Inferior parietal cortex (tissue), 1 donor: ENCODE data around the gene ESR1.

Experiments
- DNase-seq: peaks from one replicate; pipeline ENCODE4 v3.0.0-alpha.2; 2016; ENCODE audit errors: extremely low spot score

The ESR1 gene

GRCh38 chr6:151807513-151808370, at the start of gene ESR1:
ESR1 (plus strand) TSS chr6:151807682; CDS start chr6:151807913, 231 bp downstream.
- no peak for DNase-seq

GRCh38 chr6:151760486-151760885, 47.0 kb upstream of the ESR1 start:
- DNase-seq: no peak

- DNase-seq: no peak
Measured at GRCh38 chr6:151761851-151762250, 45.6 kb upstream of the ESR1 start.

GRCh38 chr6:151762817-151763216, 44.7 kb upstream of the ESR1 start:
- no peak for DNase-seq

GRCh38 chr6:151763303-151763702, 44.2 kb upstream of the ESR1 start:
- DNase-seq: no peak

- peak; percentile 64 for DNase-seq
Measured at GRCh38 chr6:151763938-151764680, 43.4 kb upstream of the ESR1 start.

- peak; percentile 84 for DNase-seq
Measured at GRCh38 chr6:151765444-151765886, 42.0 kb upstream of the ESR1 start.

- no peak for DNase-seq
Measured at GRCh38 chr6:151772446-151772845, 35.0 kb upstream of the ESR1 start.

- DNase-seq: no peak
Measured at GRCh38 chr6:151773382-151773781, 34.1 kb upstream of the ESR1 start.

GRCh38 chr6:151782560-151782959, 24.9 kb upstream of the ESR1 start:
- no peak for DNase-seq

- DNase-seq: no peak
Measured at GRCh38 chr6:151783692-151784091, 23.8 kb upstream of the ESR1 start.

- no peak for DNase-seq
Measured at GRCh38 chr6:151784441-151785214, 22.9 kb upstream of the ESR1 start.

- DNase-seq: no peak
Measured at GRCh38 chr6:151796842-151797530, 10.5 kb upstream of the ESR1 start.

GRCh38 chr6:151803743-151804142, 3.7 kb upstream of the ESR1 start:
- DNase-seq: no peak

GRCh38 chr6:151804585-151805285, 2.7 kb upstream of the ESR1 start:
- no peak for DNase-seq

- DNase-seq: no peak
Measured at GRCh38 chr6:151805286-151805840, 2.1 kb upstream of the ESR1 start.

GRCh38 chr6:151806757-151807512, 547 bp upstream of the ESR1 start:
- DNase-seq: no peak

- DNase-seq: no peak
Measured at GRCh38 chr6:151808371-151809241, 1.1 kb downstream of the ESR1 start.

- no peak for DNase-seq
Measured at GRCh38 chr6:151811081-151811480, 3.6 kb downstream of the ESR1 start.
